GM19468 (cell line): ENCODE results near the gene ADAMTSL3.

Experiments
- ATAC-seq: cut with Tn5 transposase; IDR thresholded peaks from one replicate; pipeline ENCODE4 v1.9.1; 2021; ENCODE audit warnings: mild to moderate bottlenecking, moderate library complexity, moderate number of reproducible peaks; ENCODE audit not compliant: unreplicated experiment; ENCODE audit errors: extremely low read depth

The ADAMTSL3 gene

GRCh38 chr15:83816124-83816883, 162.4 kb downstream of the ADAMTSL3 start:
- no peak for ATAC-seq

DNA sequence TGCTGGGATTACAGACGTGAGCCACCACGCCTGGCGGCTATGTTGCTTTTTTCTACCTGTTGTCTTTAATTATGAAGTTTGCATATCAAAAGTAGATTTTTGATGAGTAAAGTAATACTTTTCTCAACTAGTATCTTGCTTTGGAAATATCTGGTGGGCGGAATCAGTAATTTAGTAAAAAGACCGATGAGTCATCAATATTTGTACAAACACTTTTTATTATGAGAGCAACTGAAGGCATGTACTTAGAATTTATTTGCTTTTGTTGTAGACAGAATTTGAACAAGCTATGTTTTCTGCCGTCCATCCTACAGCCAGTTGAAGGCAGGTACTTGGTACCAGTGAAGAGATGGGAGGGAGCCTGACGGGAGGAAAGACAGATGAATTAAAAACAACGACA, 164.7 kb downstream of the ADAMTSL3 start:
- ATAC-seq: no peak

DNA sequence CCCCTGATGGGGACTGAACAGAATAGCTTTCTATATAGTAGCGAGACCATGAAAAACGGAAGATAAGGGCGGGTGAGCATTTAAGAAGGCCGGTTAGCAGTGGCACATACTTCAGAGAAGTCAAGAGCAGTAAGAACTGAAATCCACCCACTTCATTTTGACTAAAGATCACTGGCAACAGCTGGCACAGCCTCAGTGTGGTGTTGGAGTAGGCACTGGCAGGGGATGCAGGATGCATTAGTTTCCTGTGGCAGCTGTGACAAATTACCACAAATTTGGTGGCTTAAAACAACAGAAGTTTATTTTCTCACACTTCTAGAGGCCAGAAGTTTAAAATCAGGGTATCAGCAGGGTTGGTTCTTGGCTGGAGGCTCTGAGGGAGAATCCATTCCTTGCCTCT, 176.5 kb downstream of the ADAMTSL3 start:
- ATAC-seq: no peak

DNA sequence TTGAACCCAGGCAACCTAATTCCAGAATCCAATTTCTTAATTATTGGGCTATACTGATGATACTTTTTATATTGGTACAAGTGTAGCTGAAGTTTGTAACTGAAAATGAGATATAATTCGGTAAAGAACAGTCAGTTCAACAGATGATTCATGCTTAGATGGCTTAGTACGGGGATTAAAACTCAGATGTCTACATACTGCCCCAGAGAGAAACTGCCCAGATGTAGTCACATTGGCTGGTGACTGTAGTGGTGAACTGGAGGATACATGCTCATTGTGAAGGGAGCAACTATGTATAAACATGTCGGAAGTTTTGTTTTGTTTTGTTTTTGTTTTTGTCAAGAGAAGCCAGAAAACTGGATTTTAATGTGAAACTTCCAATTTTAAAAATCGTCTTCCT, 179.6 kb downstream of the ADAMTSL3 start:
- no peak for ATAC-seq

DNA sequence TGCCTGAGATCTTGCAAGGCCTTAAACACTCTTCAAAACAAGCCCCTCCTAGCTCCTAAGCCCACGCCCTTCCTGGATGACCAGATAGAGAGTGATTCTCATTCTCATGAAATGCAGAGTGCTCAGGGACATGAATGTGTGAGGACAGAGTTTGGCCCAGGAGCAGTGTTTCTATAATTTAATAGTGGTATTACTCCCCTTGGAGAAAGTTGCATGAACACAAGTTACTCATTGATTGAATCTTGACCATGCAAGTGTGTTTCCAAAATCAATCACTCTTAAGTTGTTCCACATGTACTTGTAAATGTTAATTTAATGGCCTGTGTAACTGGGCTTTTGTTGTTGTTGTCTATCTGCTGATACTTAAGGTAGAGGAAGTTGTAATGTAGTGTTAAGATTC, 181.6 kb downstream of the ADAMTSL3 start:
- no peak for ATAC-seq

- ATAC-seq: peak; percentile 32
These were observed 184.1 kb downstream of the ADAMTSL3 start for GRCh38 chr15:83837945-83838571.

DNA sequence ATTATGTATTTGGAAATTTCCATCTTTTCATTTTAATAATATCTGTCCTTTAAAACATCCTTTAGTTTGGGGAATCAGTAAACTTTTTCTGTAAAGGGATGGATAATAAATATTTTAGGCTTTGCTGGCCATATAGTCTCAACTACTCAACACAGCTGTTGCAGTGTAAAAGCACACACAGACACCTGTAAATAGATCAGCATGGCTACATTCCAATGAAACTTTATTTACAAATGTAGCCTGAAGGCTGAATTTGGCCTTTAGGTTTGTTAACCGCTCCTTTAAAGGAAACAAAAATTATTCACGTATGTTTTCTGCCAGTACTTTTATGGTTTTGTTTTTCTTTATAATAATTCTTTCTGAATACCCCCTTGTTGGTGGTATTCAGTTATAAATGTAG, 184.8 kb downstream of the ADAMTSL3 start:
- ATAC-seq: no peak

- ATAC-seq: no peak
These were observed 188.4 kb downstream of the ADAMTSL3 start for GRCh38 chr15:83842281-83842680.

DNA sequence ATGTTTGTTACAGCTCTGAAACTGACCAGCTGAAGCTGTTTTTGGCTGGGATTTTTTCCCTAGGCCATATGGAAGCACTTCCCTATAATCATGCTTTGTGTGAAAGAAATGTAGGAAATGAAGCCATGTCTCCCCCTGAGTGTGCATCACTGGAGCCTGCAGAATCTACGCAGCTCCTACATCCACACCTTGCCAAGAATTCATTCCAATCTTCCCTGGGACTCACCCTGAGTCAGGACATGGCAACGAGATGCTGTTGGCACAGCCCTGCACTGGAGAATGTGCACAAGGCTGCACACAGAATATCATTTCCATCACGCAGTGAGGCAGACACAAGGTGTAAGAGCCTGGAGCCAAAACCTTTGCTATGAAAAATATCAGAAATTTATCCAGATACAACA, 189.5 kb downstream of the ADAMTSL3 start:
- ATAC-seq: no peak

- no peak for ATAC-seq
These were observed 190.8 kb downstream of the ADAMTSL3 start for GRCh38 chr15:83844742-83845141.

DNA sequence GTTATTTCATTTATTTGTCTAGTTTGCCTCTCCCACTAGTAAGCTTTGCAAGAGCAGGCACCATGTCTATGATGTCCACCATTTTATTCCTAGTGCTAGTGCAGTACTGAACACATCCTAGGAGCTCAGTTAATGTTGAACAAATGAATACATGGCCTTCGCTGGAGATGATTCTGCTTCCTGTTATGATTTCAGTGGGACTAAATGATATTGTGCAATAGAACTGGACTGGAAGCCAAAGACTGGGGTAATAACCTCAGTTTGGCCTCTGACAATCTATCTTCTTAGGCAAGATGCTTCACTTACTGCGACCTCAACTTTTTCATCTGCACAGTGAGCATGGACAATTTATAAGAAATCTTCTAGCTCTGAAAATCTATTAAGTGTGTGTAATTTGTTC, 191.3 kb downstream of the ADAMTSL3 start:
- no peak for ATAC-seq

GRCh38 chr15:83846847-83847246, 192.9 kb downstream of the ADAMTSL3 start:
- no peak for ATAC-seq

- no peak for ATAC-seq
These were observed 194.6 kb downstream of the ADAMTSL3 start for GRCh38 chr15:83848315-83849050.

- no peak for ATAC-seq
These were observed 196.1 kb downstream of the ADAMTSL3 start for GRCh38 chr15:83850015-83850414.

- ATAC-seq: no peak
These were observed 196.8 kb downstream of the ADAMTSL3 start for GRCh38 chr15:83850501-83851245.

GRCh38 chr15:83853232-83853631, 199.3 kb downstream of the ADAMTSL3 start:
- no peak for ATAC-seq

DNA sequence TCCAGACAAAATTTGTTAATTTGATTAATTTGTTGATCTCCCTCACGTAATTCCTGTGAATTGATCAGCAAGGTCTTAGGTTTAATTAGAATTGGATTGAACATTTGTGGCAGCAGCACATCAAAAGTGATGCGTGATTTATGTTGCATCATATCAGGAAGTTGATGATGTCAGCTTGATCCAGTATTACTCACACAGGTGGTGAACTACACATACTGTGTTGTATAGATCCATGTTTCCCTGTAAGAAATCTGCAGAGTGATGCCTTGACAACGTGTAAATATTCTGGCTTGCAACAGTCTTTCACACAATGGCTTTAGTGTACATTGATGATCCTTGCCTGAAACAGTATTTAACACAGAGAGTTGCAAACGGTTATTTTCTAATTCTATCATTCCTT, 200.4 kb downstream of the ADAMTSL3 start:
- ATAC-seq: no peak

DNA sequence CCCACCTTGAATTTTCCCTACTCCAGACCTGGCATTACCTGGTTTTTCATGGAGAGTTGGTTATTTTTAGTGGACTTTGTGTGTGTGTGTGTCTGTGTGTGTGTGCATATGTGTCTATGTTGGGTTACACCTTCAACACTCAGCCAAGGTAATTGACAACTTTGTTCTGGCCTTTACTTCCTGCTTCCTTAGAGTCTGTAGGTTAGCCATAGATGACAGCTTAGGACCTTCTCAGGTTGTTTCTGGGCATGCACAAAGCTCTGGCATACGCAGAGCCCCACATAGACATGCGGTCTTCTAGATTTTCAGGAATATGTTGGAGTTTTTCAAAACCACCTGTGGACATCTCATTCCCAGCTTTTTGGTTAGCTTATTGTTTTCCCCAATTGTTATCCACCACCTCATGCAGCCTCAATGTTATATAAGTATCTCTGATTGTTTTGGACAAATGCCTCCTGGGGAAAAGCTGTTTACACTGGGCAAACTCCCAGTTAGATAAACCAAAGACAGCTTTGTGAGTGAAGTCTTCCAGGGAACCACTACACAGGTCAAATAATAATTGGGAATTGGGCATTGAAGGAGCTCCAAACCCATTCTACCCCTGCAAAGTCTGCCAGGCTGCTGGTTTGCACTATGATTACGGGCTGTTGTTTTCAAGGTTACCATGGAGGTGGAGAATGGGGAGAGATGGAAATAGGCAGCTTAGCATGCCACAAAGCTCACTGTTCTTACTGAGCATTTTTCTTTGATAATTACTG, 201.2 kb downstream of the ADAMTSL3 start:
- no peak for ATAC-seq

GRCh38 chr15:83855956-83856355, 202.0 kb downstream of the ADAMTSL3 start:
- no peak for ATAC-seq
